ENCODE results near the gene DMP1.
"Not testable (repeated sequence)": the region's sequence is repeated elsewhere in the genome, so short reads cannot be mapped to it uniquely, and the experiment has no call there.

DMP1 gene

DNA sequence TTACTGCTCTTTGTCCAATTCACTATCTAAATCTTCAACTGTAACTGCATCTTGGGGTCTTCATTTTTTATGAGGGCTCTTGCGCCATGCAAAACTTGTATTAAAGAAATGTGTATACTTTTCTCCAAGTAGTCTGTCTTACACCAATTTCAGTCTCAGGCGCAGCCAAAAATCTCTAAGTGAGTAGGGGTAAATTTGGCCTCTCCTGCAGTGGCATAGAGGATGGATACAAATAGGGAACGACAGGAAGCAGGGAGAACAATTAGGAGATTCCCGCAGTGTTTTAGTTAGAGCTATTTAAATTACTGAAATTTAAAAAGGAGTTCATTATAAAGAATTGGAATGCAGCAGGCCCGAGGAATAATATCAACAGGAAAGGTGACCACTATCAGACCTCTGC lies 30.2 kb downstream of the DMP1 start:
- no peak for DNase-seq

DNA sequence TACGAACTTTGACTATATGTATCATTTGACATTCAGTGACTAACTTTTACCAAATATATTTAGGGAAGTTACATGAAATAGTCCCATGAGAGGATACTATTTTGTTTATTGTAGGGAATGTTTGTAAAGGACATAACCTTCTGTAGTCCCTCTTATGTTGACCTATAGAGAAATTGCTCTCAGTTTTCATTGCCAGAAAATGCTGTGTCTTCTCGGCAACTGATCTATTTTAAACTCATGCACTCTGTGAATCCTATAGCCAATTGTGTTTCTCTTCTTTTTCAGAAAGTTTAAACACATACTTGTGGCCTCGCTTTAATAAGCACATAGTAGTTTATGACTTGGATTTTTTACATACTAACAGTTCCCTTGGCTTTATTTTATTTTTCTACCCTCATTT lies 38.2 kb downstream of the DMP1 start:
- no peak for DNase-seq

DNA sequence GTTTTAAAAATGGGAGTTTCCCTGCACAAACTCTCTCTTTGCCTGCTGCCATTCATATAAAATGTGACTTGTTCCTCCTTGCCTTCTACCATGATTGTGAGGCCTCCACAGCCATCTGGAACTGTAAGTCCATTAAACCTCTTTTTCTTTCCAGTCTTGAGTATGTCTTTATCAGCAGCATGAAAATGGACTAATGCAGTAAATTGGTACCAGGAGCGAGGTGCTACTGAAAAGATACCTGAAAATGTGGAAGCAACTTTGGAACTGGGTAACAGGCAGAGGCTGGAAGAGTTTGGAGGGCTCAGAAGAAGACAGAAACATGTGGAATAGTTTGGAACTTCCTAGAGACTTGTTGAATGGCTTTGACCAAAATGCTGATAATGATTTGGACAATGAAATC lies 40.9 kb downstream of the DMP1 start:
- not testable (repeated sequence) for DNase-seq

DNA sequence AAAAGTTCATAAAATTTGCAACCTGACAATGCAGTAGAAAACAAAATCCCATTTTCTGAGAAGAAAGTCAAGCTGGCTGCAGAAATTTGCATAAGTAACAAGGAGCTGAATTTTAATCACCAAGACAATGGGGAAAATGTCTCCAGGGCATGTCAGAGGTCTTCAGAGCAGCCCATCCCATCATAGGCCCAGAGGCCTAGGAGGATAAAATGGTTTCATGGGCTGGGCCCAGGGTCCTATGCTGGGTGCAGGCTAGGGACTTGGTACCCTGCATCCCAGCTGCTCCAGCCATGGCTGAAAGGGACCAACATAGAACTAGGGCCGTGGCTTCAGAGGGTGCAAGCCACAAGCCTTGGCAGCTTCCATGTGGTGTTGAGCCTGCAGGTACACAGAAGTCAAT lies 42.0 kb downstream of the DMP1 start:
- not testable (repeated sequence) for DNase-seq

DNA sequence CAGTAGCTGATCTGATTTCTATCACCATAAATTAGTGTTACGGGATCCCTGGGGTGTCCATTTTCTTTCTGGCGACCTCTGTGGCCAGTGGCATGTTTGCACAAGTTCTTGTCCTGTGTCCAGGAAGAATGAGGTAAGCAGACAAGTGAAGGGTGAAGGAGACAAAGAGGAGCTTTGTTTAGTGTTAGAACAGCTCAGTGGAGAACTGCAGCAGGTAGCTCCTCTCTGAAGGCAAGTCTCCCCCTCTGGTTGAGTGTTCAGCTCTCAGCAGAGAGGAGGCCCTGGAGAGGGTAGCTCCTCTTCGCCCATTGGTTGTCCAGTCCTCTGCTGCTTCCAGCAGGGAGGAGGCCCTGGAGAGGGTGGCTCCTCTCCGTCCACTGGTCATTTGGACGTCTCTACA lies 47.2 kb downstream of the DMP1 start:
- DNase-seq: no peak

DNA sequence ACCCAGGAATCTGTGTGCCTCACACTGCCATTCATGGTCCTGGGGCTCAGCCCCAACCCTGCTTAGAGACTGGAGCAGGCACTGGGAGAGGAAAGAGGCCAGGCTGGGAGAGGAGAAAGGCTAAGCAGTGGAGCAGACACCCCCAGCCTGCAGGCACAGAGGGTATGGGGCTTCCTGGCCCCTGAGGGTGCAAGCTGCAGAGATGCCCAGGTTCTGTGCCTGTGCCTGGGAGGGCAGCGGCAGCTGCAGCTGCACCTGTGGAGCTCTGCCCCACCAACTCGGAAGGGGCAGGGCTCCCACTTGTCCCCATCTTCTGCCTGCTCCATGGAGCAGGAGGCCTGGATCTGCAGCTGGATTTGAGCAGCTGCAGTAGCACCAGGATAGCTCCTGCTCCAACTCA lies 47.9 kb downstream of the DMP1 start:
- DNase-seq: no peak

DNA sequence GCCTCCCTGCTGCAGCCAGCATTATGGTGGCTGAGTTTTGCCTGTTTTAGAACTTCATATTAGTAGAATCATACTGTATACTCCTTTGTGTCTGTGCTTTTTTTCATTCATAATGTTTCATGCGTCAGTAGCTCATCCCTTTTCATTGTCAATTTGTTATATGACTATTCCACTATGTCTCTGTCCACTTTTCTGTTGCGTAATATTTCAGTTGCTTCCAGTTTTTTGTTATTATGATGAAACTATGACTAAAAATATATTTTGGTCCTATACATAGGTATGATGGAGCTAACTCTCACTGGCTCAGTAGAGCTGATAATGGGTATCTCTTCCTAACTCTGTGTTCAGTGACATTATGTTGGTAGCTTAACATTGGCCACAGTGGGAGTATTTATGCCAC lies 48.3 kb downstream of the DMP1 start:
- DNase-seq: no peak

DNA sequence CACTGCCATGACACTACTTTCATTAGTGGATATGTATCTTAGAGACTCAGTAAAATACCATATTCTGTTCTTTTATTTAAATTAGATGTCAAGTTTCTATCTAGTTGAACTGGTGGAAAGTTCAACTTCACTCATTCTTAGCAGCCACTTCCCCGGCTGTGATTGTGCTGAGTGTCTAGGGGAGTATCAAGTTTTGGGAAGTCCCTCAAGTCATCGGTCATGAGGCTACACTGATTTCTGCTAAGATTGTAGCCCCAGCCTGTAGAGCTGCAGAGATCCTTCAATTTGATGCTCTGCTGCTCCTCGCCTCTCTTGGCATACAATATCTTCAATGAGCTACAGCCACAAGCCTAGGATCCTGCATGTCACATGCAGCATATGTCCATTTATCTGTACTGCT lies 53.9 kb downstream of the DMP1 start:
- no peak for DNase-seq

DNA sequence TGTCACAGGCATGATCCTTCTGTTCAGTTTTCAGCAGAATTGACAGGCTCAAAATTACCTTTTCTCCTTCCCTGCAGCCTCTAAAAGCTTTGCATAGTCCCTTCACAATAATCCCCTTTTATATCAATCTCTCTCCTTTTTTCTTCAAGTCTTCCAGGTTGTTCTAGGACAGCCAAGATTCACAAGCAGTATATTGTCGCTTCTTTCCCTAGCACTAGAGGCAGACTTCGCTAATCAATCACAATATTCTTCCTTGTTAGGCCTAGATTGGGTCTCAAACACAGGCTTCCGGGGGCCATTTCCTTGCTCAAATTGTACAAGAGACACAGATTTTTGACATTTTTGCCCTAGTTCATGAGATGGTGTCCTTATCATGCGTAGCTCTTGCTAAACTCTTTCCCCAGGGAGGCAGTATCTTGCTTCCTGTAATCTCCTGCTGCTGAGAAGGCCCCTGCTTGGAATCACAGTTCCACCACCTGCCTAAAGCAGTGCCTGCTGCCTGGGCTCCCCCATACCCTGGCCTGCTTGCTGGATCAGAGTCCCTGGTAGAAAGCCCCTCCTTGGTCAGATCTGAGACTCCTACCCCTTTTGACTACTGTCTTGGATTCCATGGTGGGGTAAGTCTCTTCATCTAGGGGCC lies 57.3 kb downstream of the DMP1 start:
- no peak for DNase-seq
